Fibroblast of lung (primary cell): ENCODE measurements around the gene WWC1. TPM values are rescaled to one million over a fixed set of nuclear protein-coding genes. Genes with fewer than 3 reads are reported as not detected.

Experiments used
- DNase-seq, 2 donors: peaks; one replicate each; pipeline versions ENCODE4 v3.0.0 to v3.0.0-alpha.2; 2010; ENCODE audit warnings: low read depth in 2 of 2
- H2AFZ ChIP-seq: 2 replicates; pipeline ENCODE4 v1.5.1; 2012; ENCODE audit warnings: low read length, control low read depth, inconsistent platforms
- H3K27ac ChIP-seq: 2 replicates; pipeline ENCODE4 v1.5.1; 2011; ENCODE audit warnings: low read length, control low read depth; ENCODE audit not compliant: insufficient read depth
- H3K27me3 ChIP-seq: 2 replicates; pipeline ENCODE4 v1.5.1; 2011; ENCODE audit warnings: mild to moderate bottlenecking, low read length; ENCODE audit not compliant: control insufficient read depth, insufficient read depth
- H3K36me3 ChIP-seq: 2 replicates; pipeline ENCODE4 v1.5.1; 2011; ENCODE audit warnings: low read length; ENCODE audit not compliant: control insufficient read depth, insufficient read depth
- H3K4me1 ChIP-seq: 2 replicates; pipeline ENCODE4 v1.5.1; 2011; ENCODE audit warnings: low read length; ENCODE audit not compliant: control insufficient read depth, insufficient read depth; ENCODE audit errors: extremely low read depth
- H3K4me2 ChIP-seq: 2 replicates; pipeline ENCODE4 v1.5.1; 2011; ENCODE audit warnings: low read length, control low read depth; ENCODE audit not compliant: insufficient read depth; ENCODE audit errors: extremely low read depth
- H3K4me3 ChIP-seq, 4 experiments: fragments of 200-600 bp in 1 of 4; sonication (generic) in 1 of 4; replicated peaks in 1 of 4; 2 replicates each; pipeline ENCODE4 v1.5.1; 2011 to 2016; ENCODE audit warnings: low read length in 4 of 4, low read depth in 3 of 4, mild to moderate bottlenecking in 3 of 4, control low read depth in 2 of 4, inconsistent platforms in 1 of 4, mixed read lengths in 1 of 4; ENCODE audit not compliant: insufficient read depth in 1 of 4; ENCODE audit errors: control extremely low read depth in 1 of 4
- H3K79me2 ChIP-seq: 2 replicates; pipeline ENCODE4 v1.5.1; 2012; ENCODE audit warnings: mild to moderate bottlenecking, low read length, inconsistent platforms; ENCODE audit not compliant: control insufficient read depth, insufficient read depth
- H3K9ac ChIP-seq: 2 replicates; pipeline ENCODE4 v1.5.1; 2011; ENCODE audit warnings: mild to moderate bottlenecking, low read length, control low read depth; ENCODE audit not compliant: insufficient read depth
- H3K9me3 ChIP-seq: 2 replicates; pipeline ENCODE4 v1.5.1; 2012; ENCODE audit warnings: low read depth, low read length; ENCODE audit not compliant: control insufficient read depth, insufficient read depth
- H4K20me1 ChIP-seq: 2 replicates; pipeline ENCODE4 v1.5.1; 2011; ENCODE audit warnings: low read length; ENCODE audit not compliant: control insufficient read depth, insufficient read depth; ENCODE audit errors: extremely low read depth
- CTCF ChIP-seq, 2 donors: IDR thresholded peaks in 1 of 2; conservative IDR thresholded peaks in 1 of 2; 1 replicate in 1 of 2; 2 replicates in 1 of 2; pipeline ENCODE4 v1.5.1; 2011 to 2012; ENCODE audit warnings: low read length in 2 of 2, control low read depth in 1 of 2, inconsistent platforms in 1 of 2, low read depth in 1 of 2, mild to moderate bottlenecking in 1 of 2
- EZH2 ChIP-seq: IDR thresholded peaks from 2 replicates; pipeline ENCODE4 v1.5.1; 2012; ENCODE audit warnings: low read length, control low read depth, mild to moderate bottlenecking; ENCODE audit errors: missing control alignments
- polyA plus RNA-seq, 2 donors: library from polyadenylated mRNA; depleted of rRNA in 1 of 2; stranded (reverse) in 1 of 2; unstranded in 1 of 2; fragments of >200 nt; gene quantifications; 2 replicates each; pipeline ENCODE4 v1.2.1, GENCODE V29; 2011 to 2012; ENCODE audit warnings: missing spikeins in 1 of 2
- total RNA-seq: library from RNA; depleted of rRNA; stranded (reverse); fragments of >200 nt; gene quantifications from 2 replicates; pipeline ENCODE4 v1.2.1, GENCODE V29; 2014

Gene WWC1
- total and polyA plus RNA-seq, 2 donors (not counting 1 experiment from before 2014, with no cell fraction given), result 2.5 to 3.2 TPM

GRCh38 chr5:168300326-168301182, 9.1 kb downstream of the WWC1 start:
- Histone ChIP-seq H3K27ac (no peak overlapping the region), H3K4me3 (no peak overlapping the region), H3K4me2 (no peak overlapping the region), H3K27me3 (no peaks in the 10 kb centered on the region), H3K9me3 (no peaks in the 10 kb centered on the region), H4K20me1 (no peaks in the 10 kb centered on the region), H2AFZ (no peak overlapping the region), H3K36me3 (no peaks in the 10 kb centered on the region), H3K79me2 (no peaks in the 10 kb centered on the region), H3K9ac (no peak overlapping the region), H3K4me1 (no peaks in the 10 kb centered on the region)
- peak in 1 of 2 donors; percentile 34 for DNase-seq
- no peak for TF ChIP-seq EZH2
- no peak for TF ChIP-seq CTCF (conservative IDR thresholded peaks at IDR 0.05 in 1 of 2, IDR thresholded peaks at IDR 0.05 in 1 of 2; ENCODE audit: low read depth in 1 of 2, low read length in 2 of 2)

- no peaks in the 10 kb centered on the region for H3K27me3 ChIP-seq
- H3K4me1 ChIP-seq, result no peaks in the 10 kb centered on the region
- H3K4me2 ChIP-seq, result no peak overlapping the region
- H3K9me3 ChIP-seq, result no peaks in the 10 kb centered on the region
- no peaks in the 10 kb centered on the region for H4K20me1 ChIP-seq
- H3K9ac ChIP-seq, result no peak overlapping the region
- DNase-seq, result peak in 1 of 2 donors; percentile 56
- no peak for TF ChIP-seq EZH2
- TF ChIP-seq CTCF (conservative IDR thresholded peaks at IDR 0.05 in 1 of 2, IDR thresholded peaks at IDR 0.05 in 1 of 2; ENCODE audit: low read depth in 1 of 2, low read length in 2 of 2), result no peak
- H2AFZ ChIP-seq, result no peak overlapping the region
- no peaks in the 10 kb centered on the region for H3K36me3 ChIP-seq
- H3K79me2 ChIP-seq, result no peaks in the 10 kb centered on the region
- H3K27ac ChIP-seq, result no peak overlapping the region
- H3K4me3 ChIP-seq, result no peak overlapping the region
Observed at GRCh38 chr5:168301593-168302390, 10.3 kb downstream of the WWC1 start.

- no peak overlapping the region for H3K9ac ChIP-seq
- H3K36me3 ChIP-seq, result no peaks in the 10 kb centered on the region
- H3K4me2 ChIP-seq, result no peak overlapping the region
- no peaks in the 10 kb centered on the region for H4K20me1 ChIP-seq
- H3K27me3 ChIP-seq, result no peaks in the 10 kb centered on the region
- peak in 1 of 2 donors; percentile 61 for DNase-seq
- no peak overlapping the region for H2AFZ ChIP-seq
- no peak for TF ChIP-seq EZH2
- TF ChIP-seq CTCF (conservative IDR thresholded peaks at IDR 0.05 in 1 of 2, IDR thresholded peaks at IDR 0.05 in 1 of 2; ENCODE audit: low read depth in 1 of 2, low read length in 2 of 2), result no peak
- H3K9me3 ChIP-seq, result no peaks in the 10 kb centered on the region
- no peak overlapping the region for H3K4me3 ChIP-seq
- H3K79me2 ChIP-seq, result no peaks in the 10 kb centered on the region
- no peak overlapping the region for H3K27ac ChIP-seq
- no peaks in the 10 kb centered on the region for H3K4me1 ChIP-seq
Observed at GRCh38 chr5:168302785-168303184, 11.3 kb downstream of the WWC1 start.
